ENCODE measurements around the gene KIF18A. TPM values are rescaled to one million over a fixed set of nuclear protein-coding genes. Genes with fewer than 3 reads are reported as not detected.

KIF18A gene
- total and polyA plus RNA-seq, 4 donors = 0.08 to 21.4 (median 0.20) TPM

- no peak overlapping the region for H3K4me3 ChIP-seq (ENCODE audit: low read depth in 1 of 3, low read length in 3 of 3)
- no peaks in the 10 kb centered on the region for H3K4me1 ChIP-seq (ENCODE audit: control insufficient read depth in 4 of 4, insufficient read depth in 4 of 4, low read length in 3 of 4)
- no peaks in the 10 kb centered on the region for H3K9me3 ChIP-seq (ENCODE audit: control insufficient read depth in 4 of 4, low read length in 3 of 4)
- DNase-seq (ENCODE audit: low spot score) = no peak
- TF ChIP-seq, protein P1, sequence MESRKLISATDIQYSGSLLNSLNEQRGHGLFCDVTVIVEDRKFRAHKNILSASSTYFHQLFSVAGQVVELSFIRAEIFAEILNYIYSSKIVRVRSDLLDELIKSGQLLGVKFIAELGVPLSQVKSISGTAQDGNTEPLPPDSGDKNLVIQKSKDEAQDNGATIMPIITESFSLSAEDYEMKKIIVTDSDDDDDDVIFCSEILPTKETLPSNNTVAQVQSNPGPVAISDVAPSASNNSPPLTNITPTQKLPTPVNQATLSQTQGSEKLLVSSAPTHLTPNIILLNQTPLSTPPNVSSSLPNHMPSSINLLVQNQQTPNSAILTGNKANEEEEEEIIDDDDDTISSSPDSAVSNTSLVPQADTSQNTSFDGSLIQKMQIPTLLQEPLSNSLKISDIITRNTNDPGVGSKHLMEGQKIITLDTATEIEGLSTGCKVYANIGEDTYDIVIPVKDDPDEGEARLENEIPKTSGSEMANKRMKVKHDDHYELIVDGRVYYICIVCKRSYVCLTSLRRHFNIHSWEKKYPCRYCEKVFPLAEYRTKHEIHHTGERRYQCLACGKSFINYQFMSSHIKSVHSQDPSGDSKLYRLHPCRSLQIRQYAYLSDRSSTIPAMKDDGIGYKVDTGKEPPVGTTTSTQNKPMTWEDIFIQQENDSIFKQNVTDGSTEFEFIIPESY (IDR thresholded peaks at IDR 0.05) = no peak
- no peak for TF ChIP-seq HNF4G (IDR thresholded peaks at IDR 0.05)
- TF ChIP-seq NR2F2 (IDR thresholded peaks at IDR 0.05) = no peak
- TF ChIP-seq JUND (IDR thresholded peaks at IDR 0.05) = no peak
- no peak for TF ChIP-seq FOXA1 (IDR thresholded peaks at IDR 0.05)
- no peak for TF ChIP-seq ATF3 (IDR thresholded peaks at IDR 0.05)
- no peak for TF ChIP-seq RAD21 (IDR thresholded peaks at IDR 0.05)
- TF ChIP-seq EGR1 (IDR thresholded peaks at IDR 0.05; ENCODE audit: low read depth in 2 of 2) = no peak
- H3K9ac ChIP-seq (ENCODE audit: low read depth in 1 of 2, low read length in 2 of 2) = no peak overlapping the region
- H3K27me3 ChIP-seq (ENCODE audit: control insufficient read depth in 4 of 4, insufficient read depth in 4 of 4, low read length in 3 of 4) = no peaks in the 10 kb centered on the region
- H3K27ac ChIP-seq (ENCODE audit: low read depth in 1 of 2, low read length in 2 of 2) = no peak overlapping the region
- no peaks in the 10 kb centered on the region for H3K36me3 ChIP-seq (ENCODE audit: control insufficient read depth in 4 of 4, insufficient read depth in 3 of 4, low read depth in 1 of 4, low read length in 3 of 4)
Observed at GRCh38 chr11:28058333-28058732, 49.6 kb downstream of the KIF18A start.

DNA sequence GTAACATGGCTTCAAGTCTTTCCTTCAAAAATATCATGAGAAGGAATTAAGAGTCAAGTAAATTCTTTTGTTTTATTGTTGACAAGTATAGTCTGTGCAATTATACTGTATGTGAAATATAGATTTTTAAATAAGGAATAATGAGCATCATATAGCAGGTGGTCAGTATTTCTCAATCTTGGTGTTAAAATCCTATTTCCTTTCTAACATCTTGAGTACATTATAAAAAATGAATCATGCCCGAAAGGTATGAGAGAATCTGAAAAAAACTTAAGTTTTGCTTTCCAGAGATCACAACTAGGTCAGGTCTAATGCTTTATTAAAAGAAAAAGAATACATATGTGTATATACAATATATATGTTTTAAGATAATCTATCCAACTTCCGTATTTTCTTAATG is 53.1 kb downstream of the KIF18A start:
- Histone ChIP-seq H3K4me3 (ENCODE audit: low read depth in 1 of 3, low read length in 3 of 3) (no peak overlapping the region), H3K27ac (ENCODE audit: low read depth in 1 of 2, low read length in 2 of 2) (no peak overlapping the region), H3K27me3 (ENCODE audit: control insufficient read depth in 4 of 4, insufficient read depth in 4 of 4, low read length in 3 of 4) (no peaks in the 10 kb centered on the region), H3K36me3 (ENCODE audit: control insufficient read depth in 4 of 4, insufficient read depth in 3 of 4, low read depth in 1 of 4, low read length in 3 of 4) (no peaks in the 10 kb centered on the region), H3K9me3 (ENCODE audit: control insufficient read depth in 4 of 4, low read length in 3 of 4) (no peaks in the 10 kb centered on the region), H3K4me1 (ENCODE audit: control insufficient read depth in 4 of 4, insufficient read depth in 4 of 4, low read length in 3 of 4) (no peaks in the 10 kb centered on the region), H3K9ac (ENCODE audit: low read depth in 1 of 2, low read length in 2 of 2) (no peak overlapping the region)
- 98% methylated on average over 2 of the region's 2 CpGs for WGBS
- no peak for DNase-seq (ENCODE audit: low spot score)
- TF ChIP-seq YY1 (IDR thresholded peaks at IDR 0.05) = no peak
- TF ChIP-seq CTCF (IDR thresholded peaks at IDR 0.05; ENCODE audit: low read depth, low read length, missing input control) = no peak
- no peak for TF ChIP-seq FOXA2 (IDR thresholded peaks at IDR 0.05)

- Histone ChIP-seq H3K27me3 (ENCODE audit: control insufficient read depth in 4 of 4, insufficient read depth in 4 of 4, low read length in 3 of 4) (no peaks in the 10 kb centered on the region), H3K36me3 (ENCODE audit: control insufficient read depth in 4 of 4, insufficient read depth in 3 of 4, low read depth in 1 of 4, low read length in 3 of 4) (no peaks in the 10 kb centered on the region), H3K27ac (ENCODE audit: low read depth in 1 of 2, low read length in 2 of 2) (no peak overlapping the region), H3K9ac (ENCODE audit: low read depth in 1 of 2, low read length in 2 of 2) (no peak overlapping the region), H3K4me3 (ENCODE audit: low read depth in 1 of 3, low read length in 3 of 3) (no peak overlapping the region), H3K4me1 (ENCODE audit: control insufficient read depth in 4 of 4, insufficient read depth in 4 of 4, low read length in 3 of 4) (no peaks in the 10 kb centered on the region), H3K9me3 (ENCODE audit: control insufficient read depth in 4 of 4, low read length in 3 of 4) (no peaks in the 10 kb centered on the region)
- 80% methylated on average over 5 of the region's 5 CpGs for WGBS
- TF ChIP-seq REST (IDR thresholded peaks at IDR 0.05) = no peak
- TF ChIP-seq NR2F2 (IDR thresholded peaks at IDR 0.05) = no peak
- TF ChIP-seq, protein P2, sequence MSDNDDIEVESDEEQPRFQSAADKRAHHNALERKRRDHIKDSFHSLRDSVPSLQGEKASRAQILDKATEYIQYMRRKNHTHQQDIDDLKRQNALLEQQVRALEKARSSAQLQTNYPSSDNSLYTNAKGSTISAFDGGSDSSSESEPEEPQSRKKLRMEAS (IDR thresholded peaks at IDR 0.05) = no peak
- no peak for TF ChIP-seq CTCF (IDR thresholded peaks at IDR 0.05; ENCODE audit: low read depth, low read length, missing input control)
- no peak for TF ChIP-seq RAD21 (IDR thresholded peaks at IDR 0.05)
- TF ChIP-seq, protein P1 (IDR thresholded peaks at IDR 0.05) = no peak
- no peak for TF ChIP-seq HNF4A (conservative IDR thresholded peaks at IDR 0.05)
- no peak for DNase-seq (ENCODE audit: low spot score)
Observed at GRCh38 chr11:28049338-28050216, 58.4 kb downstream of the KIF18A start.
